A549 (cell line): ENCODE measurements around the gene TRAPPC6A.

ENCODE experiments used
- MYC ChIP-seq: IDR thresholded peaks from 2 replicates; pipeline ENCODE4 v1.6.1; 2012; ENCODE audit warnings: mild to moderate bottlenecking, inconsistent platforms, low read length, improper control_type of control experiment, borderline replicate concordance
- POLR2A ChIP-seq: IDR thresholded peaks from 2 replicates; pipeline ENCODE4 v1.6.1; 2012; ENCODE audit warnings: mild to moderate bottlenecking, low read length
- ZC3H11A ChIP-seq: fragments of 450-650 bp; IDR thresholded peaks from 2 replicates; pipeline ENCODE4 v1.6.1; 2014; ENCODE audit warnings: antibody characterized with exemption, mild to moderate bottlenecking

DNA sequence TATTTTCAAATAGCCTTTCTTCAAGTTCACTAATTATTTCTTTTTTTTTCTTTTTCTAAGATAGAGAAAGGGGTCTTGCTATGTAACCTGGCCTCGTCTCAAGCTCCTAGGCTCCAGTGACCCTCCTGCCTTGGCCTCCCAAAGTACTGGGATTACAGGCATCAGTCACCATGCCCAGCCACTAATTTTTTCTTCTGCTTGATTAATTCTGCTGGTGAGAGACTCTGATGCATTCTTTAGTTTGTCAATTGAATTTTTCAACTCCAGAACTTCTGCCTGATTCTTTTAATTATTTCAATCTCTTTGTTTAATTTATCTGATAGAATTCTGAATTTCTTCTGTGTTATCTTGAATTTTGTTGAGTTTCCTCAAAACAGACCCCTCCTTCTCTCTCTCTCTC is 11.9 kb upstream of the TRAPPC6A start:
- TF ChIP-seq POLR2A (no peak), ZC3H11A (no peak), MYC (no peak)
